Measurements from ENCODE around the gene LRRC58.
"Not testable (repeated sequence)": the region's sequence is repeated elsewhere in the genome, so short reads cannot be mapped to it uniquely, and the experiment has no call there.

LRRC58 gene

GRCh38 chr3:120341658-120342346 lies 7.4 kb downstream of the LRRC58 start:
- no peaks in the 10 kb centered on the region for H3K36me3 ChIP-seq (ENCODE audit: control insufficient read depth, insufficient read depth, low read length)
- no peak overlapping the region for H3K27ac ChIP-seq (ENCODE audit: low read length)
- WGBS (ENCODE audit: insufficient coverage, insufficient read length), result no CpG with 5 or more reads among the region's 8 CpGs
- no peak for DNase-seq (ENCODE audit: low read depth, low spot score)
- H3K9me3 ChIP-seq (ENCODE audit: control insufficient read depth, insufficient read depth, low read length), result no peaks in the 10 kb centered on the region
- H3K4me3 ChIP-seq (ENCODE audit: low read length), result no peak overlapping the region
- 0 out of 2 replicates have a peak, but pooled peaks cover 1% of the 10 kb centered on the region for H3K4me1 ChIP-seq (ENCODE audit: control insufficient read depth, insufficient read depth, low read length)
- H3K27me3 ChIP-seq (ENCODE audit: control insufficient read depth, insufficient read depth, low read length), result no peaks in the 10 kb centered on the region

GRCh38 chr3:120339362-120339761 lies 9.8 kb downstream of the LRRC58 start:
- Histone ChIP-seq H3K27ac (ENCODE audit: low read length) (no peak overlapping the region), H3K9me3 (ENCODE audit: control insufficient read depth, insufficient read depth, low read length) (no peaks in the 10 kb centered on the region), H3K4me1 (ENCODE audit: control insufficient read depth, insufficient read depth, low read length) (0 out of 2 replicates have a peak, but pooled peaks cover 1% of the 10 kb centered on the region), H3K36me3 (ENCODE audit: control insufficient read depth, insufficient read depth, low read length) (no peaks in the 10 kb centered on the region), H3K27me3 (ENCODE audit: control insufficient read depth, insufficient read depth, low read length) (no peaks in the 10 kb centered on the region), H3K4me3 (ENCODE audit: low read length) (no peak overlapping the region)
- WGBS (ENCODE audit: insufficient coverage, insufficient read length), result no CpG with 5 or more reads among the region's 3 CpGs
- DNase-seq (ENCODE audit: low read depth, low spot score), result no peak

GRCh38 chr3:120338517-120338916 lies 10.6 kb downstream of the LRRC58 start:
- Histone ChIP-seq H3K27ac (ENCODE audit: low read length) (no peak overlapping the region), H3K27me3 (ENCODE audit: control insufficient read depth, insufficient read depth, low read length) (no peaks in the 10 kb centered on the region), H3K9me3 (ENCODE audit: control insufficient read depth, insufficient read depth, low read length) (no peaks in the 10 kb centered on the region), H3K4me1 (ENCODE audit: control insufficient read depth, insufficient read depth, low read length) (0 out of 2 replicates have a peak, but pooled peaks cover 1% of the 10 kb centered on the region), H3K4me3 (ENCODE audit: low read length) (no peak overlapping the region), H3K36me3 (ENCODE audit: control insufficient read depth, insufficient read depth, low read length) (no peaks in the 10 kb centered on the region)
- no CpG with 5 or more reads among the region's 1 CpG for WGBS (ENCODE audit: insufficient coverage, insufficient read length)
- DNase-seq (ENCODE audit: low read depth, low spot score), result no peak

DNA sequence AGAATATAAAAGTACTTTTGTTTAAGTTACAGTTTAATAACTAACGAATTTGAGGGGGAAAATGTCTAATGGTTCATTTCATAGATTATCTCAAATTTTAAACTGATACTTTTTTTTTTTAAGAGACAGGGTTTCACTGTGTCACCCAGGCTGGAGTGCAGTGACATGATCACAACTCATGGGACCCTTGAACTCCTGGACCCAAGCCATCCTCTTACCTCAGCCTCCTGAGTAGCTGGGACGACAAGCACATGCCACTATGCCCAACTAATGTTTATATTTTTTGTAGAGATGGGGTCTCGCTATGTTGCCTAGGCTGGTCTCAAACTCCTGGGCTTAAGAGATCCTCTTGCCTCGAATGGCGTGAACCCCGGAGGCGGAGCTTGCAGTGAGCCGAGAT lies 16.5 kb downstream of the LRRC58 start:
- H3K4me3 ChIP-seq (ENCODE audit: low read length), result no peak overlapping the region
- no peak overlapping the region for H3K27ac ChIP-seq (ENCODE audit: low read length)
- H3K4me1 ChIP-seq (ENCODE audit: control insufficient read depth, insufficient read depth, low read length), result no peaks in the 10 kb centered on the region
- no peak for DNase-seq (ENCODE audit: low read depth, low spot score)
- no peaks in the 10 kb centered on the region for H3K27me3 ChIP-seq (ENCODE audit: control insufficient read depth, insufficient read depth, low read length)
- no CpG with 5 or more reads among the region's 8 CpGs for WGBS (ENCODE audit: insufficient coverage, insufficient read length)
- no peaks in the 10 kb centered on the region for H3K36me3 ChIP-seq (ENCODE audit: control insufficient read depth, insufficient read depth, low read length)
- H3K9me3 ChIP-seq (ENCODE audit: control insufficient read depth, insufficient read depth, low read length), result no peaks in the 10 kb centered on the region

- no peaks in the 10 kb centered on the region for H3K9me3 ChIP-seq (ENCODE audit: control insufficient read depth, insufficient read depth, low read length)
- no peaks in the 10 kb centered on the region for H3K4me1 ChIP-seq (ENCODE audit: control insufficient read depth, insufficient read depth, low read length)
- no peaks in the 10 kb centered on the region for H3K36me3 ChIP-seq (ENCODE audit: control insufficient read depth, insufficient read depth, low read length)
- WGBS (ENCODE audit: insufficient coverage, insufficient read length), result no CpG with 5 or more reads among the region's 2 CpGs
- no peaks in the 10 kb centered on the region for H3K27me3 ChIP-seq (ENCODE audit: control insufficient read depth, insufficient read depth, low read length)
- H3K4me3 ChIP-seq (ENCODE audit: low read length), result no peak overlapping the region
- H3K27ac ChIP-seq (ENCODE audit: low read length), result no peak overlapping the region
- no peak for DNase-seq (ENCODE audit: low read depth, low spot score)
Observed at GRCh38 chr3:120331076-120331475, 18.1 kb downstream of the LRRC58 start.

DNA sequence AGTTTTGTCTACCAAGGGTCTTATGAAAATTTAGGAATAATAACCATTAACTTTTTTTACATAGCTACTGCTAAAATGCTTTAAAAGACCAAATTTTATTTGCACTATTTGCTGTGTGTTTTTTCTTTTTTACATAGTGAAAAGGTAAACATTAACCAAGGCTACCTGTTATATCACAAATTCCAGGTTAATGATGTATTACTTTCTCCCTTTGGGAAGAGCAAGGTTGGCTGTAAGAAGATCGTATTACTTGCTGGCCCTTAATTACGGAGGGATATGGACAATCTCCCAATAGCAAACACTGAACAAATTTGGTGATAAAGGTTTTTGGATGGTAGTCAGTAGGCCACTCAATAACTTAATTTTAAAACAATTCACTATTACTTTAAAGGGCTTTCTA lies 22.4 kb downstream of the LRRC58 start:
- no peak for DNase-seq (ENCODE audit: low read depth, low spot score)
- no peaks in the 10 kb centered on the region for H3K4me1 ChIP-seq (ENCODE audit: control insufficient read depth, insufficient read depth, low read length)
- H3K36me3 ChIP-seq (ENCODE audit: control insufficient read depth, insufficient read depth, low read length), result no peaks in the 10 kb centered on the region
- H3K4me3 ChIP-seq (ENCODE audit: low read length), result no peak overlapping the region
- no peaks in the 10 kb centered on the region for H3K9me3 ChIP-seq (ENCODE audit: control insufficient read depth, insufficient read depth, low read length)
- WGBS (ENCODE audit: insufficient coverage, insufficient read length), result no CpG with 5 or more reads among the region's 2 CpGs
- no peaks in the 10 kb centered on the region for H3K27me3 ChIP-seq (ENCODE audit: control insufficient read depth, insufficient read depth, low read length)
- H3K27ac ChIP-seq (ENCODE audit: low read length), result no peak overlapping the region

- Histone ChIP-seq H3K9me3 (ENCODE audit: control insufficient read depth, insufficient read depth, low read length) (no peaks in the 10 kb centered on the region), H3K4me1 (ENCODE audit: control insufficient read depth, insufficient read depth, low read length) (no peaks in the 10 kb centered on the region), H3K36me3 (ENCODE audit: control insufficient read depth, insufficient read depth, low read length) (no peaks in the 10 kb centered on the region), H3K4me3 (ENCODE audit: low read length) (no peak overlapping the region), H3K27ac (ENCODE audit: low read length) (no peak overlapping the region), H3K27me3 (ENCODE audit: control insufficient read depth, insufficient read depth, low read length) (no peaks in the 10 kb centered on the region)
- no CpG with 5 or more reads among the region's 1 CpG for WGBS (ENCODE audit: insufficient coverage, insufficient read length)
- no peak for DNase-seq (ENCODE audit: low read depth, low spot score)
Observed at GRCh38 chr3:120324190-120324589, 25.0 kb downstream of the LRRC58 start.

DNA sequence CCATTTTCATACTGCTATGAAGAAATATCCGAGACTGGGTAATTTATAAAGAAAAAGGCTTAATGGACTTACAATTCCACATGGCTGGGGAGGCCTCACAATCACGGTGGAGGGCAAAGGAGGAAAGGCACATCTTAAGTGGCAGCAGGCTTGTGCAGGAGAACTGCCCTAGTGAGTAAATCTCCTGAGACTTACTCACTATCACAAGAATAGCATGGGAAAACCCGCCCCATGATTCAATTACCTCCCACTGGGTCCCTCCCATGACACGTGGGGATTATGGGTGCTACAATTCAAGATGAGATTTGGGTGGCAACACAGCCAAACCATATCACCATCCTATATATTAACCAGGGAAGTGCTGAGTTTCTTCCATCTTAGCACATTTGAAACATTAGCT lies 25.4 kb downstream of the LRRC58 start:
- not testable (repeated sequence) for DNase-seq (ENCODE audit: low read depth, low spot score); H3K9me3 ChIP-seq (ENCODE audit: control insufficient read depth, insufficient read depth, low read length); H3K4me3 ChIP-seq (ENCODE audit: low read length); H3K27me3 ChIP-seq (ENCODE audit: control insufficient read depth, insufficient read depth, low read length); H3K27ac ChIP-seq (ENCODE audit: low read length); H3K4me1 ChIP-seq (ENCODE audit: control insufficient read depth, insufficient read depth, low read length); H3K36me3 ChIP-seq (ENCODE audit: control insufficient read depth, insufficient read depth, low read length)
- WGBS (ENCODE audit: insufficient coverage, insufficient read length), result no CpG with 5 or more reads among the region's 4 CpGs

DNA sequence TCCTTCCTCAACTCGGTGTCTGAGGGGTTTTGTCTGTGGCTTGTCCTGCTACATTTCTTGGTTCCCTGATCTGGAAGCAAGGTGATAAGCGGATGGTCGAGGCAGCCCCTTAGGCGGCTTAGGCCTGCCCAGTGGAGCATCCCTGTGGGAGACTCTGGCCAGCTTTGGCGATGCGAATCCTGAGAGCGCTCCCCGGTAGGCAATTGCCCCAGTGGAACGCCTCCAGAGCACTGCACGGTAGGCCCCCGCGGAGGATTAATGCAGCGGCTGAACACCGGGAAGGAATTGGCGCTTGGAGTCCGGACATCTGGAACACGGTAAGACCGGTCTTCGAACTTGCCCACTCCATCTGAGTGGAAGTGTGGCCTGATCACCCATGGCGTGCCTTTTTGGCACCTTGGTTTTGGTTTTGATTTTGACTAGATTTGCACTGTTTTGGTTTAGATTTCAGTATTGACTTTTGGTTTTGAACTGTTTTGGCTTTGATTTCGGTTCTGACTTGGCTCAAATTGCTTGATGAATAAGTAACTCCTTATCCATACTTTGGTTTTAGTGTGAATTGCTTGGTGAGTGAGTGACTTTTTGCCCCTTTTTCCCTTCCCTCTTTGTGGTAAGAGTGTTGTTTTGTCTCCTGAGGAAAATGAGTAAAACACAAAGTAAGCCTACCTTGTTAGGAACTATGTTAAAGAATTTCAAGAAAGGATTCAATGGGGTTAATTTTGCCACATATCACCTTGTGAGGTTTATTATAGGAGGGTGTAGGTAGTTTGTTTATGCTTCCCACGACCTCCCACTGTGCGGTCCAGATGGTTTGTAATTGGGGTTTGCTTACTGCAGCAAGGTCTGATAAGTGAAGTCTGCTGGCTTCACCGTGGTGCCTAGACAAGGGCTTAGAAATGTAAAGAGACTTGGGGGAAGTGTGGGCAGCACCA lies 37.0 kb downstream of the LRRC58 start:
- no peaks in the 10 kb centered on the region for H3K4me1 ChIP-seq (ENCODE audit: control insufficient read depth, insufficient read depth, low read length)
- WGBS (ENCODE audit: insufficient coverage, insufficient read length), result no CpG with 5 or more reads among the region's 24 CpGs
- H3K27ac ChIP-seq (ENCODE audit: low read length), result no peak overlapping the region
- H3K4me3 ChIP-seq (ENCODE audit: low read length), result no peak overlapping the region
- no peaks in the 10 kb centered on the region for H3K9me3 ChIP-seq (ENCODE audit: control insufficient read depth, insufficient read depth, low read length)
- no peak for DNase-seq (ENCODE audit: low read depth, low spot score)
- H3K27me3 ChIP-seq (ENCODE audit: control insufficient read depth, insufficient read depth, low read length), result no peaks in the 10 kb centered on the region
- H3K36me3 ChIP-seq (ENCODE audit: control insufficient read depth, insufficient read depth, low read length), result no peaks in the 10 kb centered on the region

DNA sequence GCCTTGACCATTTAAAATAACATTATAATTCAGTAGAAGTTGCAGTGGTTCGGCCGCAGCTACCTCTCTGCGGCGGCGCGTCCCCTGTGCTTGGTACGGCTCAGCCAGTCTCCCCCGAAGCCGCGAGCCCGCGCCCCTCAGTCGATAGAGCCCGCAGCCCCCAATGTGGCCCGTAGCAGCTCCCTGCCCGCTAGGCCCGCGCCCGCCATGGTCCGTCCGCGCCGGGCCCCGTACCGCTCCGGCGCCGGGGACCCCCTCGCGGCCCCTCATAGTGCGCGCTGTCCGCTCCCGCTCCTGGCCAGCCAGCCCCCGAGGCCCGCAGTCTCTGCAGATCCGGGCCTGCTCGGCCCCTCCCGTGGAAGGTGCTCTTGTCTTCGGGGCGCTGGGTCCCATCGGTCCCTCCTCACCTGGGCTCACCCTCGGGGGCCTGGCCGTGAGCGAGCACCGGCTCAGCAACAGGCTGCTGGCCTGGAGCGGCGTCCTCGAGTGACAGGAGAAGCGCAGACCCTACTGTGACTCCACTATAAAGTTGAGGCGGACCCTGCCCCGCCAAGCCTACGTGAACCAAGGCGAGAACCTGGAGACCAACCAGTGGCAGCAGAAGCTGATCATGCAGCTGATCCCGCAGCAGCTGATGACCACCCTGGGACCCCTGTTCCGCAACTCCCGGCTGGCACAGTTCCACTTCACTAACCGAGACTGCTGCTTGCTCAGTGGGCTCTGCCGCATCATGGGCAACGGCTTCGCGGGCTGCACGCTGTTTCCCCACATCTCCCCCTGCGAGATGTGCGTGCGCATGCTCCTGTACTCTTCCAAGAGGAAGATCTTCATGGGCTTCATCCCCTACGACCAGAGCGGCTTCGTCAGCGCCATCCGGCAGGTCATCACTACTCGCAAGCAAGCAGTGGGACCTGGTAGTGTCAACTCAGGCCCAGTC lies 42.4 kb downstream of the LRRC58 start:
- H3K27ac ChIP-seq (ENCODE audit: low read length), result no peak overlapping the region
- H3K9me3 ChIP-seq (ENCODE audit: control insufficient read depth, insufficient read depth, low read length), result no peaks in the 10 kb centered on the region
- no peaks in the 10 kb centered on the region for H3K4me1 ChIP-seq (ENCODE audit: control insufficient read depth, insufficient read depth, low read length)
- H3K36me3 ChIP-seq (ENCODE audit: control insufficient read depth, insufficient read depth, low read length), result no peaks in the 10 kb centered on the region
- WGBS (ENCODE audit: insufficient coverage, insufficient read length), result no CpG with 5 or more reads among the region's 72 CpGs
- H3K27me3 ChIP-seq (ENCODE audit: control insufficient read depth, insufficient read depth, low read length), result no peaks in the 10 kb centered on the region
- no peak for DNase-seq (ENCODE audit: low read depth, low spot score)
- no peak overlapping the region for H3K4me3 ChIP-seq (ENCODE audit: low read length)

Data from iPS DF 6.9 (cell line).